NCI-H82 treated with DMSO at 0.1 percent for 48 hours (cell line): ENCODE measurements around the gene PLA2G3.

Experiments
- DNase-seq: peaks from one replicate; lab custom pipeline; 2025; ENCODE audit not compliant: unreplicated experiment; lab: John Stamatoyannopoulos, UW

PLA2G3 gene

GRCh38 chr22:31148953-31149627 lies 8.8 kb upstream of the PLA2G3 start:
- DNase-seq, result peak; percentile 1

- DNase-seq, result no peak
These were observed 8.2 kb upstream of the PLA2G3 start for GRCh38 chr22:31148488-31148887.

- no peak for DNase-seq
These were observed 3.9 kb upstream of the PLA2G3 start for GRCh38 chr22:31144223-31144622.

- no peak for DNase-seq
These were observed 3.2 kb upstream of the PLA2G3 start for GRCh38 chr22:31143537-31143936.

GRCh38 chr22:31143038-31143437 lies 2.7 kb upstream of the PLA2G3 start:
- no peak for DNase-seq

- no peak for DNase-seq
These were observed 2.0 kb upstream of the PLA2G3 start for GRCh38 chr22:31142285-31142684.

- no peak for DNase-seq
These were observed 1.2 kb upstream of the PLA2G3 start for GRCh38 chr22:31141551-31141950.

GRCh38 chr22:31140746-31141145 lies 438 bp upstream of the PLA2G3 start:
- DNase-seq, result no peak

- DNase-seq, result no peak
These were observed 1.2 kb downstream of the PLA2G3 start for GRCh38 chr22:31139066-31139465.

GRCh38 chr22:31138126-31138525 lies 2.2 kb downstream of the PLA2G3 start:
- DNase-seq, result no peak

GRCh38 chr22:31137721-31138120 lies 2.6 kb downstream of the PLA2G3 start:
- DNase-seq, result no peak

GRCh38 chr22:31136711-31137110 lies 3.6 kb downstream of the PLA2G3 start:
- no peak for DNase-seq

- DNase-seq, result no peak
These were observed 4.2 kb downstream of the PLA2G3 start for GRCh38 chr22:31136155-31136554.

- no peak for DNase-seq
These were observed 4.6 kb downstream of the PLA2G3 start for GRCh38 chr22:31135706-31136105.

GRCh38 chr22:31134688-31135087 lies 5.6 kb downstream of the PLA2G3 start:
- no peak for DNase-seq

- no peak for DNase-seq
These were observed 6.4 kb downstream of the PLA2G3 start for GRCh38 chr22:31133911-31134310.

- DNase-seq, result no peak
These were observed 9.4 kb downstream of the PLA2G3 start for GRCh38 chr22:31130873-31131272.

GRCh38 chr22:31128156-31128555 lies 12.2 kb downstream of the PLA2G3 start:
- no peak for DNase-seq

- no peak for DNase-seq
These were observed 13.0 kb downstream of the PLA2G3 start for GRCh38 chr22:31127181-31127772.

GRCh38 chr22:31126869-31127175 lies 13.5 kb downstream of the PLA2G3 start:
- no peak for DNase-seq

- no peak for DNase-seq
These were observed 14.0 kb downstream of the PLA2G3 start for GRCh38 chr22:31126128-31126868.

- DNase-seq, result no peak
These were observed 14.7 kb downstream of the PLA2G3 start for GRCh38 chr22:31125521-31126117.
